Measurements from ENCODE around the gene SPON1.

The SPON1 gene

DNA sequence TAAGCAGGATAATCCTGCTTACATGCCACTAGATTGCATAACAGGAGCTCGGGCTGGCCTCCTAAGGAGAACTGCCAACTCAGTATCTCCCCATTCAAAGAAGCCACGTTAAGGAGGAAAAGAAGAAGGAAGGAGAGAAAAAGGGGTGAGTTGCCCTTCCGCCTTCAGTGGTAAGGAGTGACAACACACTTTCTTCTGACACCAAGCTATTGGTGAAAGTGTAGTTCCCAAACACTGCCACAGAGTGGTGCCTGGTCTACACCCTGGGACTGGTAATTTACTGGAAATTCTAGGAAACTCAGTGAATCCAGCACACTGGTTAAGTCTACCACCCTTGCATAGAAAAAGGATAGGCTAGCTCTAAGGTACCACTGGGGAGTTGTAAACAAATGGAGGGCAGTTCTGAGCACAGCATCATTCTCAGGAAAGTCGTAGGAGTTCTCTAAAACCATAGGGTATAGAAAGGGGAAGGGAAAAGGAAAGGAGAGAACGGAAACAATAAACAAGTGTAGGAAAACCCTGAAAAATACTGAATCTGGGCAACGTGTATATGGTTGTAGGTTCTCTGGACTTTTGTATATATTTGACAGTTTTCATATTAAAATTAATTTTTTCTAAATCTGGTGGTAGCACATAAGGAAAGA, 338.3 kb downstream of the SPON1 start:
- no peak for DNase-seq

DNA sequence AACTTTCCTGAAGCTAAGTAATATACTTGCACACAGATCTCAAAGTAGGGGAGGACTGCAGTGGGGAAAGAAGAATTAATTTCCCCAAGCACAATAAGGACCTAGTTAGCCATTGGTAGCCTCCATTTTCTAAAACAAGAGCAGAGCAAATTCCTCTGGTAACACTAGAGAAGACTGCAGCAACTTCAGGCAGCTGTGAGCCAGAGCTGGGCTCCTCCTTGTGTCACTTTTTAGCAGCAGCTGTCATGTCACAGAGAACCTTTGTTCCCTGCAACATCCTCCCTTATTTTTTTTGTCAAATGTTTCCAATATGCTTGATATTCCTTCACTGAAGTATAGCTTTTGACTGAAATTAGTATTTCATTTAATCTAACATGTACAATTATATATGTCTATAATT, 342.1 kb downstream of the SPON1 start:
- no peak for DNase-seq

DNA sequence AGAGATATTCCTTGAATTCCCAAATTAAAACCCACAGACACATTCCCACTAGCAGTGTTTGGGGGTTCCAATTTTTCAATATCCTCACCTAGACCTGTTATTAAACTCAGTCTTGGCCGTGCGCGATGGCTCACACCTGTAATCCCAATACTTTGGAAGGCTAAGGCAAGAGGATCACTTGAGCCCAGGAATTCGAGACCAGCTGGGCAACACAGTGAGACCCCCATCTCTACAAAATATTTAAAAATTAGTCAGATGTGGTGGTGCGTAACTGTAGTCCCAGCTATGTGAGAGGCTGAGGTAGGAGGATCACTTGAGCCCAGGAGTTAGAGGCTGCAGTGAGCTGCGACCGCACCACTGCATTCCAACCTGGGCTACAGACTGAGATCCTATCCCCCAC, 343.1 kb downstream of the SPON1 start:
- DNase-seq, result no peak

- no peak for DNase-seq
Observed at GRCh38 chr11:14306481-14306880, 344.0 kb downstream of the SPON1 start.

- DNase-seq, result no peak
Observed at GRCh38 chr11:14308114-14308896, 345.8 kb downstream of the SPON1 start.

GRCh38 chr11:14308897-14309387, 346.4 kb downstream of the SPON1 start:
- no peak for DNase-seq

DNA sequence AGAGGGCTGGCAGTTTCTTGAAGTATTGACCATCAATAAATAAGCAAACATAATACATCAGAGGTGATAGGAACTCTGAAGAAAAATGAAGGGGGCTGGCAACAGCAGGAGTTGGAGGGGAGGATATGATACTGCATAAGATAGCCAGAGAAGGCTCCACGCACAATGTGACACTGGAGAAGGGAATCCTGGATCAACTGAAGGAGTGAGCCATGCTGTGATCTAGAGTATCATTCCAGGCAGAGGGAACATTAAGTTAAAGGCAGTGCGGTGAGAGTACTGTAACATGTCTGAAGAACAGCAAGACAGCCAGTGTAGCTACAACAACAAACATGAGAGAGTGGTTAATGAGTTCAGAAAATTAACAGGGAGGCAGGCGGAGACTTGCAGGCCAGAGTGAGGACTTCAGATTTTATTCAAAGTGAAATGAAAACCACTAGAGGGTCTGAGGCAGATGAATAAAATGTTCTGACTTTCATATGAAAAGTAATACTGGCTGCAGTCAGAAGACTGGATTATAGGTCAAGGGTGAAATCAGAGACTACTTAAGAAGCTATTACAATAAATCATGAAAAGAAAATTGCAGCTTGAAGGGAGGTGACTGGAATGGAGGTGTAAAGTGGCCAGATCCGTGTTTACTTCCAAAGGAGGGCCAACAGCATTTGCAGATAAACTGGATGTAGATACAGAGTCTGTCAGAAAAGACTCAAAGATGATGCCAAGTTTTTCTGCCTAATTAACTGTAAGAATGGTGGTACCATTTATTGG, 347.1 kb downstream of the SPON1 start:
- DNase-seq, result no peak

DNA sequence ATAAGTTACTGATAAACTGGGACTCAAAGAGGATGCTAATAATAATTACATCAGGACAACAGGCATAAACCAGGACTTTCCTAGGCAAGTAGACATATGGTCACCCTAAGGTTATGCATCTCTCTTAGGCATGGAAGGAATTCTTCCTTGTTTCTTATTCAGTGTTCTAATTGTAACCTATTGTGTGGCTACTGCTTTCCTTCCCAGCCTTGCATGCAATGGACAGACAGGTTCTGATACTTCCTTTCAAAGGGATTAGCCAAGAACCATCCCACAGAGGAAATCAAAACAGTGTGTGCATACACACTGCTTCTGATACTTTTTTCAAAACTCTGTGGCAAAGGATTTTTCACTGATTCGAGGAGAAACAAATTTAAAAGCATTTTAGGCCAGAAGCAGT, 348.2 kb downstream of the SPON1 start:
- DNase-seq, result no peak

GRCh38 chr11:14312736-14313438, 350.4 kb downstream of the SPON1 start:
- DNase-seq, result no peak

GRCh38 chr11:14314127-14314526, 351.6 kb downstream of the SPON1 start:
- DNase-seq, result no peak

DNA sequence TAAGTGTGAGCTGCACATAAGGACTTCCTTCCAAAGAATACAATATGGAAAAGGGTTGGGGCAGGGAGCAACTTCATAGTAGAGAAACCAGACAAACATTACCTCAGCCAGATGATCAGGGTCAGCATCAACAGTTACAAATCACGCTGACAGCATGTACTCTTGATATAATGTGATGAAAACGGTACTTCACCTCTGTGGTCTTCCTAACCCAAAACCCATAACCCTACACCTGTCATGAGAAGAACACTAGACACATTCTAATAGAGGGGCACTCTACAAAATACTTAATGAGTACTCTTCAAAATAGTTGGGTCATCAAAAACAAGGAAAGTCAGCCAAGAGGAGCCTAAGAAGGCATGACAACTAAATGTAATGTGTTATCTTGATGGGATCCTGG, 352.6 kb downstream of the SPON1 start:
- DNase-seq, result no peak
